GM18508 (cell line): Measurements from ENCODE around the gene CCNF.

ENCODE experiments used
- ATAC-seq: cut with Tn5 transposase; IDR thresholded peaks from one replicate; pipeline ENCODE4 v1.9.1; 2021; ENCODE audit warnings: moderate number of reproducible peaks; ENCODE audit not compliant: insufficient read depth, unreplicated experiment

The CCNF gene

GRCh38 chr16:2482708-2483534, 53.7 kb downstream of the CCNF start:
- ATAC-seq = no peak

GRCh38 chr16:2483939-2484897, 55.0 kb downstream of the CCNF start:
- no peak for ATAC-seq

- no peak for ATAC-seq
Observed at GRCh38 chr16:2484898-2485508, 55.8 kb downstream of the CCNF start.

- ATAC-seq = no peak
Observed at GRCh38 chr16:2485811-2486507, 56.7 kb downstream of the CCNF start.

- ATAC-seq = no peak
Observed at GRCh38 chr16:2486645-2487516, 57.6 kb downstream of the CCNF start.

- ATAC-seq = no peak
Observed at GRCh38 chr16:2487517-2487842, 58.2 kb downstream of the CCNF start.

GRCh38 chr16:2487903-2488531, 58.8 kb downstream of the CCNF start:
- no peak for ATAC-seq

- no peak for ATAC-seq
Observed at GRCh38 chr16:2489581-2489980, 60.3 kb downstream of the CCNF start.

- ATAC-seq = no peak
Observed at GRCh38 chr16:2490190-2491105, 61.2 kb downstream of the CCNF start.

- no peak for ATAC-seq
Observed at GRCh38 chr16:2492292-2492691, 63.0 kb downstream of the CCNF start.

- no peak for ATAC-seq
Observed at GRCh38 chr16:2493605-2494004, 64.4 kb downstream of the CCNF start.

- ATAC-seq = no peak
Observed at GRCh38 chr16:2494616-2495015, 65.4 kb downstream of the CCNF start.

GRCh38 chr16:2495041-2495440, 65.8 kb downstream of the CCNF start:
- ATAC-seq = no peak

- ATAC-seq = no peak
Observed at GRCh38 chr16:2496223-2497115, 67.2 kb downstream of the CCNF start.

- ATAC-seq = no peak
Observed at GRCh38 chr16:2497116-2497630, 67.9 kb downstream of the CCNF start.

- no peak for ATAC-seq
Observed at GRCh38 chr16:2497695-2498484, 68.6 kb downstream of the CCNF start.
